NT2/D1 (cell line): ENCODE results near the gene CSF3R.
"Not testable (repeated sequence)": the region's sequence is repeated elsewhere in the genome, so short reads cannot be mapped to it uniquely, and the experiment has no call there.

Experiments used
- DNase-seq: peaks from one replicate; pipeline ENCODE4 v3.0.0-alpha.2; 2011; ENCODE audit warnings: low read depth, low spot score
- H3K27me3 ChIP-seq: 2 replicates; pipeline ENCODE4 v1.6.0; 2011; ENCODE audit warnings: mild to moderate bottlenecking; ENCODE audit not compliant: insufficient read length, insufficient read depth
- H3K36me3 ChIP-seq: 2 replicates; pipeline ENCODE4 v1.6.1; 2011; ENCODE audit warnings: mild to moderate bottlenecking, low read length, mixed read lengths; ENCODE audit not compliant: insufficient read depth, insufficient read length
- H3K4me1 ChIP-seq: 2 replicates; pipeline ENCODE4 v1.5.1; 2011; ENCODE audit not compliant: insufficient read depth, insufficient read length
- H3K4me3 ChIP-seq: 2 replicates; pipeline ENCODE4 v1.5.1; 2011; ENCODE audit warnings: low read depth; ENCODE audit not compliant: insufficient read length
- H3K9ac ChIP-seq: 2 replicates; pipeline ENCODE4 v1.6.0; 2011; ENCODE audit warnings: low read depth; ENCODE audit not compliant: insufficient read length
- H3K9me3 ChIP-seq: 2 replicates; pipeline ENCODE4 v1.5.1; 2011; ENCODE audit warnings: mild to moderate bottlenecking, low read length; ENCODE audit not compliant: insufficient read depth
- SUZ12 ChIP-seq: IDR thresholded peaks from 2 replicates; pipeline ENCODE4 v1.6.1; 2011; ENCODE audit not compliant: insufficient read length, insufficient read depth; ENCODE audit errors: extremely low read depth
- YY1 ChIP-seq: IDR thresholded peaks from 2 replicates; pipeline ENCODE4 v1.6.1; 2011; ENCODE audit not compliant: insufficient read length, insufficient read depth
- ZNF274 ChIP-seq: IDR thresholded peaks from 2 replicates; pipeline ENCODE4 v1.6.1; 2011; ENCODE audit warnings: mild to moderate bottlenecking, low read depth, low read length

The CSF3R gene

GRCh38 chr1:36511804-36512798 lies 29.4 kb upstream of the CSF3R start:
- no peaks in the 10 kb centered on the region for H3K9me3 ChIP-seq
- no peaks in the 10 kb centered on the region for H3K36me3 ChIP-seq
- no peaks in the 10 kb centered on the region for H3K27me3 ChIP-seq
- no peak overlapping the region for H3K4me3 ChIP-seq
- H3K4me1 ChIP-seq, result peaks cover 22% of the 10 kb centered on the region
- H3K9ac ChIP-seq, result no peak overlapping the region
- DNase-seq, result no peak
- no peak for TF ChIP-seq SUZ12
- no peak for TF ChIP-seq YY1
- no peak for TF ChIP-seq ZNF274

- not testable (repeated sequence) for H3K27me3 ChIP-seq, H3K4me3 ChIP-seq, DNase-seq, H3K36me3 ChIP-seq, H3K9ac ChIP-seq, H3K9me3 ChIP-seq
- peaks cover 15% of the 10 kb centered on the region for H3K4me1 ChIP-seq
Measured at GRCh38 chr1:36511220-36511619, 28.5 kb upstream of the CSF3R start.

GRCh38 chr1:36510418-36510817 lies 27.7 kb upstream of the CSF3R start:
- TF ChIP-seq ZNF274, result no peak
- TF ChIP-seq SUZ12, result no peak
- no peak for TF ChIP-seq YY1
- H3K27me3 ChIP-seq, result no peaks in the 10 kb centered on the region
- no peak for DNase-seq
- H3K36me3 ChIP-seq, result no peaks in the 10 kb centered on the region
- H3K4me1 ChIP-seq, result peaks cover 15% of the 10 kb centered on the region
- no peaks in the 10 kb centered on the region for H3K9me3 ChIP-seq
- no peak overlapping the region for H3K9ac ChIP-seq
- H3K4me3 ChIP-seq, result no peak overlapping the region

- H3K9ac ChIP-seq, result no peak overlapping the region
- H3K27me3 ChIP-seq, result no peaks in the 10 kb centered on the region
- DNase-seq, result no peak
- TF ChIP-seq ZNF274 (no peak), YY1 (no peak), SUZ12 (no peak)
- H3K36me3 ChIP-seq, result no peaks in the 10 kb centered on the region
- H3K4me3 ChIP-seq, result no peak overlapping the region
- H3K9me3 ChIP-seq, result no peaks in the 10 kb centered on the region
- peaks cover 2% of the 10 kb centered on the region for H3K4me1 ChIP-seq
Measured at GRCh38 chr1:36508257-36508656, 25.5 kb upstream of the CSF3R start.

- H3K4me1 ChIP-seq, result peaks cover 2% of the 10 kb centered on the region
- no peaks in the 10 kb centered on the region for H3K27me3 ChIP-seq
- no peaks in the 10 kb centered on the region for H3K36me3 ChIP-seq
- no peak overlapping the region for H3K4me3 ChIP-seq
- DNase-seq, result no peak
- H3K9me3 ChIP-seq, result no peaks in the 10 kb centered on the region
- H3K9ac ChIP-seq, result no peak overlapping the region
- TF ChIP-seq YY1 (no peak), SUZ12 (no peak), ZNF274 (no peak)
Measured at GRCh38 chr1:36506276-36506920, 23.7 kb upstream of the CSF3R start.

GRCh38 chr1:36503733-36504132 lies 21.0 kb upstream of the CSF3R start:
- no peaks in the 10 kb centered on the region for H3K9me3 ChIP-seq
- no peaks in the 10 kb centered on the region for H3K4me1 ChIP-seq
- no peak overlapping the region for H3K9ac ChIP-seq
- DNase-seq, result no peak
- no peaks in the 10 kb centered on the region for H3K27me3 ChIP-seq
- H3K4me3 ChIP-seq, result no peak overlapping the region
- TF ChIP-seq YY1 (no peak), ZNF274 (no peak), SUZ12 (no peak)
- no peaks in the 10 kb centered on the region for H3K36me3 ChIP-seq

- DNase-seq, result no peak
- TF ChIP-seq SUZ12, result no peak
- TF ChIP-seq YY1, result no peak
- TF ChIP-seq ZNF274, result no peak
- H3K9me3 ChIP-seq, result no peaks in the 10 kb centered on the region
- H3K9ac ChIP-seq, result no peak overlapping the region
- H3K27me3 ChIP-seq, result no peaks in the 10 kb centered on the region
- no peaks in the 10 kb centered on the region for H3K36me3 ChIP-seq
- H3K4me3 ChIP-seq, result no peak overlapping the region
- no peaks in the 10 kb centered on the region for H3K4me1 ChIP-seq
Measured at GRCh38 chr1:36503159-36503558, 20.4 kb upstream of the CSF3R start.
